T47D (cell line): ENCODE measurements around the gene SLC15A1.

Experiments used
- DNase-seq, 2 experiments: peaks; one replicate each; pipeline versions ENCODE4 v3.0.0 to v3.0.0-alpha.2; 2011 to 2012; ENCODE audit warnings: low read depth in 1 of 2, low spot score in 1 of 2
- JUND ChIP-seq: IDR thresholded peaks from 2 replicates; pipeline ENCODE4 v1.6.1; 2012; ENCODE audit warnings: low read depth
- in situ Hi-C: cut with HindIII; loops from 2 replicates; pipeline ENCODE4 v1.10.0; 2016; ENCODE audit warnings: low sequenced_read_pairs, low pct_unique_long_range_greater_than_20kb

SLC15A1 gene

GRCh38 chr13:98706446-98707110 lies 45.9 kb downstream of the SLC15A1 start:
- in situ Hi-C loops: no loop called here
- DNase-seq: no peak
- no peak for TF ChIP-seq JUND

- no peak for DNase-seq
- in situ Hi-C loops: no loop called here
- TF ChIP-seq JUND: no peak
Observed at GRCh38 chr13:98697791-98698190, 54.7 kb downstream of the SLC15A1 start.

GRCh38 chr13:98693756-98694155 lies 58.7 kb downstream of the SLC15A1 start:
- DNase-seq: no peak
- in situ Hi-C loops: no loop called here
- TF ChIP-seq JUND: no peak

- TF ChIP-seq JUND: no peak
- DNase-seq: no peak
- in situ Hi-C loops: no loop called here
Observed at GRCh38 chr13:98691360-98691759, 61.1 kb downstream of the SLC15A1 start.

- no peak for DNase-seq
- TF ChIP-seq JUND: no peak
- in situ Hi-C loops: no loop called here
Observed at GRCh38 chr13:98690348-98691022, 62.0 kb downstream of the SLC15A1 start.

- in situ Hi-C loops: no loop called here
- TF ChIP-seq JUND: no peak
- no peak for DNase-seq
Observed at GRCh38 chr13:98689347-98689968, 63.0 kb downstream of the SLC15A1 start.

- in situ Hi-C loops: no loop called here
- no peak for DNase-seq
- no peak for TF ChIP-seq JUND
Observed at GRCh38 chr13:98688373-98688772, 64.1 kb downstream of the SLC15A1 start.

- in situ Hi-C loops: no loop called here
- no peak for TF ChIP-seq JUND
- no peak for DNase-seq
Observed at GRCh38 chr13:98687319-98687718, 65.2 kb downstream of the SLC15A1 start.

- TF ChIP-seq JUND: no peak
- in situ Hi-C loops: no loop called here
- DNase-seq: no peak
Observed at GRCh38 chr13:98686270-98686669, 66.2 kb downstream of the SLC15A1 start.

GRCh38 chr13:98685146-98685545 lies 67.3 kb downstream of the SLC15A1 start:
- in situ Hi-C loops: no loop called here
- DNase-seq: no peak
- no peak for TF ChIP-seq JUND

GRCh38 chr13:98681049-98681448 lies 71.4 kb downstream of the SLC15A1 start:
- in situ Hi-C loops: no loop called here

GRCh38 chr13:98678741-98679140 lies 73.7 kb downstream of the SLC15A1 start:
- no peak for TF ChIP-seq JUND
- in situ Hi-C loops: no loop called here
- DNase-seq: no peak

More at GRCh38 chr13:98681049-98681448, 71.4 kb downstream of the SLC15A1 start:
- no peak for DNase-seq
- TF ChIP-seq JUND: no peak

- in situ Hi-C loops: no loop called here
- no peak for TF ChIP-seq JUND
Observed at GRCh38 chr13:98677398-98677797, 75.1 kb downstream of the SLC15A1 start.

More at GRCh38 chr13:98677398-98677797, 75.1 kb downstream of the SLC15A1 start:
- DNase-seq: no peak
